HFFc6 (cell line): ENCODE measurements around the gene MAP4K5. TPM values are rescaled to one million over a fixed set of nuclear protein-coding genes. Genes with fewer than 3 reads are reported as not detected.

ENCODE experiments used
- DNase-seq: peaks from one replicate; pipeline ENCODE4 v3.0.0-alpha.2; 2018
- H3K27ac Mint-ChIP-seq: 2 replicates; pipeline ENCODE4 v1.8.0; 2020; ENCODE audit warnings: mild to moderate bottlenecking, mixed read lengths
- H3K27me3 Mint-ChIP-seq: 2 replicates; pipeline ENCODE4 v1.8.0; 2021; ENCODE audit warnings: mild to moderate bottlenecking, moderate library complexity, mixed read lengths; ENCODE audit not compliant: insufficient read depth
- H3K36me3 Mint-ChIP-seq: 2 replicates; pipeline ENCODE4 v1.8.0; 2021; ENCODE audit warnings: low read depth, mixed read lengths
- H3K4me1 Mint-ChIP-seq: 2 replicates; pipeline ENCODE4 v1.8.0; 2020; ENCODE audit warnings: low read depth, mixed read lengths
- H3K4me3 Mint-ChIP-seq: 2 replicates; pipeline ENCODE4 v1.8.0; 2020; ENCODE audit warnings: mild to moderate bottlenecking, moderate library complexity, mixed read lengths
- H3K9me3 Mint-ChIP-seq: 2 replicates; pipeline ENCODE4 v1.8.0; 2020; ENCODE audit warnings: mild to moderate bottlenecking, mixed read lengths
- total RNA-seq, 6 experiments: library from RNA; stranded (reverse); fragmentation: NEBNext Ultra II Directional; extraction: Animal tissue kit (Norgen Biotek cat#: 25700); gene quantifications; 2 replicates in 1 of 6; 3 replicates in 5 of 6; pipeline ENCODE4 v1.2.3, GENCODE V29; 2021
- TF ChIP-seq, protein P1 (sequence below): fragments of 200-600 bp; sonication (generic); IDR thresholded peaks from 2 replicates; pipeline ENCODE4 v1.5.0; 2021; ENCODE audit warnings: antibody characterized with exemption, mild to moderate bottlenecking

The MAP4K5 gene
- total RNA-seq, 6 experiments from 2014 or later = 61.4 to 74.5 (median 69.7) TPM

DNA sequence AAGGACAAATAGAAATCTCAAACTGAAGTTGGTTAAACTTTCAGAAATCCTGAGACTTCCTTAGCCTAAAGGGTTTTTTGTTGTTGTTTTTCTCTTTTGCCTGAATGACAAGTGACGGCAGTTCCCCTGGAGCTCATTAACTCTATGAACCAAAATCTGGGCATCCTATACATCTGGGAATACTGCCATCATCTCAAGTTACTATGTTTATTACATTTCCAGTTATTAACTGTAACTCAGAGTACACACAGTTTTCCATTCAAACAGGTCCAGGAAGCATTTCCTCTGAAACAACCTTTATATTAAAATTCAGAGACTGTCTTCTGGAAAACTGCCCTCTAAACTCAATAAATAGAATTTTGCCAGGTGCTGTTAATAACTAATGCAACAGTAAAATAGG, 80.1 kb downstream of the MAP4K5 start:
- Mint-ChIP-seq H3K27me3 (no peaks in the 10 kb centered on the region), H3K9me3 (no peaks in the 10 kb centered on the region), H3K27ac (peak overlapping the region; percentile 70), H3K4me1 (peaks cover 36% of the 10 kb centered on the region), H3K36me3 (peaks cover 26% of the 10 kb centered on the region), H3K4me3 (no peak overlapping the region)
- TF ChIP-seq, protein P1, sequence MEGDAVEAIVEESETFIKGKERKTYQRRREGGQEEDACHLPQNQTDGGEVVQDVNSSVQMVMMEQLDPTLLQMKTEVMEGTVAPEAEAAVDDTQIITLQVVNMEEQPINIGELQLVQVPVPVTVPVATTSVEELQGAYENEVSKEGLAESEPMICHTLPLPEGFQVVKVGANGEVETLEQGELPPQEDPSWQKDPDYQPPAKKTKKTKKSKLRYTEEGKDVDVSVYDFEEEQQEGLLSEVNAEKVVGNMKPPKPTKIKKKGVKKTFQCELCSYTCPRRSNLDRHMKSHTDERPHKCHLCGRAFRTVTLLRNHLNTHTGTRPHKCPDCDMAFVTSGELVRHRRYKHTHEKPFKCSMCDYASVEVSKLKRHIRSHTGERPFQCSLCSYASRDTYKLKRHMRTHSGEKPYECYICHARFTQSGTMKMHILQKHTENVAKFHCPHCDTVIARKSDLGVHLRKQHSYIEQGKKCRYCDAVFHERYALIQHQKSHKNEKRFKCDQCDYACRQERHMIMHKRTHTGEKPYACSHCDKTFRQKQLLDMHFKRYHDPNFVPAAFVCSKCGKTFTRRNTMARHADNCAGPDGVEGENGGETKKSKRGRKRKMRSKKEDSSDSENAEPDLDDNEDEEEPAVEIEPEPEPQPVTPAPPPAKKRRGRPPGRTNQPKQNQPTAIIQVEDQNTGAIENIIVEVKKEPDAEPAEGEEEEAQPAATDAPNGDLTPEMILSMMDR = no peak
- DNase-seq = no peak

DNA sequence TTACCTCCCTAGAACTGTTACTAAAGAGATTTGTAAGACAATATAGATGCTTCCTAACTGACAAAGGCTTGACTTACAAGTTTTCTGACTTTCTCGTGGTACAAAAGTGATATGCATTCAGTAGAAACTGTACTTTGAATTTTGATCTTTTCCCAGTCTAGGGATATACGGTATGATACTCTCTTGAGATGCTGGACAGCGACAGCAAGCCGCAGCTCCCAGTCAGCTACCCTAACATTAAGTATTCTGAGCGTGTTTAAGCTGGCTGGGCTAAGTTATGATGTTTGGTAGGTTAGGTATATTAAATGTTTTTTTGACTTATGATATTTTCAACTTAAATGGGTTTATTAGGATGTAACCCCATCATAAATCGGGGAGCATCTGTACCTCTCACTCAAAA, 80.5 kb downstream of the MAP4K5 start:
- H3K27ac Mint-ChIP-seq = no peak overlapping the region
- no peaks in the 10 kb centered on the region for H3K9me3 Mint-ChIP-seq
- H3K4me3 Mint-ChIP-seq = no peak overlapping the region
- H3K36me3 Mint-ChIP-seq = peaks cover 28% of the 10 kb centered on the region
- no peak for DNase-seq
- H3K27me3 Mint-ChIP-seq = no peaks in the 10 kb centered on the region
- peaks cover 38% of the 10 kb centered on the region for H3K4me1 Mint-ChIP-seq
- TF ChIP-seq, protein P1 = no peak

GRCh38 chr14:50447461-50447860, 84.9 kb downstream of the MAP4K5 start:
- peak overlapping the region; percentile 58 for H3K27ac Mint-ChIP-seq
- no peaks in the 10 kb centered on the region for H3K9me3 Mint-ChIP-seq
- H3K4me1 Mint-ChIP-seq = peaks cover 20% of the 10 kb centered on the region
- no peak overlapping the region for H3K4me3 Mint-ChIP-seq
- TF ChIP-seq, protein P1 = no peak
- no peaks in the 10 kb centered on the region for H3K27me3 Mint-ChIP-seq
- DNase-seq = peak; percentile 5
- peaks cover 14% of the 10 kb centered on the region for H3K36me3 Mint-ChIP-seq

DNA sequence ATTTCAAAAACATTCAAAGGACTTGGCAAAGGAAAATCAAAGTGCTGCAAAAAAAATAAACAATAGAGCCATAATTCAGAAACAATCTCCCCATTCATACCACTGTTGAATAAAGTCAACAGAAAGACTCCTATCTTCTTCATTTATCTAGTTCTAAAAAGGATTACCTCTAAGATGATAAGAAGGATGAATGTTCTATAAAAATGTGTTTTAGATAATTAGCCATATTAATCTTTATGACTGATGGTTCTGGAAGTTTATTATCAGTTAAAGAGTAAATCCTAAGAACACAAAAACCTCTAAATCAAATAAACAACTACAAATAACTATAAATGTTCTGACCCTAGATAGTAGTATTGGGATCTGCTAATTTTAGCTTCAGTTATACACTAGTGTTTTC, 97.8 kb downstream of the MAP4K5 start:
- H3K4me1 Mint-ChIP-seq = peaks cover 2% of the 10 kb centered on the region
- TF ChIP-seq, protein P1 = no peak
- no peaks in the 10 kb centered on the region for H3K27me3 Mint-ChIP-seq
- DNase-seq = no peak
- H3K27ac Mint-ChIP-seq = no peak overlapping the region
- peaks cover 49% of the 10 kb centered on the region for H3K36me3 Mint-ChIP-seq
- H3K9me3 Mint-ChIP-seq = no peaks in the 10 kb centered on the region
- H3K4me3 Mint-ChIP-seq = no peak overlapping the region

DNA sequence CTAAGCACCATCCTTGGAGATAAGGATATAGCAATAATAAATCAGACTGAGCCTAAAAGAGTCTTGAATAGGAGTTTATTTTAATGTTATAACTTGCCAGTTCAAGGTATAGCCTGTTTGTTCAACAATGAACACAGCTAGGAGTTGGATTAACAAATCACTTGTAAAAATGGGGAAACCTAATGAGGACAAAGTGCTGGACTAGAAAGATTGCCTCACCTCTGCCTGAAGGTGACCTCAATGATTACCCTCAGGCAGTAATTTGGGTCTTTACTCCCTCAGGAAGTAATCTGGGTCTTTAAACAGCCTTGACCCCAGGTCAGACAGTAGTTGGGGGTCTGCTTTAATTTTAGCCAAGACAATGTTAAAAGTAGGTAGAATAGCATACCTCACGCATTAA, 100.2 kb downstream of the MAP4K5 start:
- TF ChIP-seq, protein P1 = no peak

DNA sequence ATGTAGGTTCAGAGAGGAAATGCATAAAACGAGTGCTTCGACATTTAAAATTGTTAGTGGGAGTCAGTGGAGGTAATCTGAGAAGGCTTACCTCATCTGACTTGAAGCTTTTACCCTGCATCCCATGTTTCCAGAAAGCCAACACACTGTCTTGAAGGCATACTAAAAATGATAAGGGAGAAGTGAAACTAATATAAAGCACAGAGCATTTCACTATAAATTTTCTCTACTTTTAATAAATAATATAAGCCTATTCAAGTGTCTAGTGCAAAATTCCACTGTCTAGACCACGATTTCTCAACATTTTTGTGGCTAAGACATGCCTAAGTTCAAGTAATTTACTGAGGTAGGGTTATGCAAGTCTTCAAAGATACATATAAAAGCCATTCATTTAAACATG, 106.6 kb downstream of the MAP4K5 start:
- TF ChIP-seq, protein P1 = no peak
- Mint-ChIP-seq H3K9me3 (no peaks in the 10 kb centered on the region), H3K36me3 (peaks cover 19% of the 10 kb centered on the region), H3K4me3 (no peak overlapping the region), H3K27me3 (no peaks in the 10 kb centered on the region), H3K4me1 (peaks cover 8% of the 10 kb centered on the region), H3K27ac (no peak overlapping the region)
- DNase-seq = peak; percentile 9

More for the DNA sequence above, 100.2 kb downstream of the MAP4K5 start:
- H3K27ac Mint-ChIP-seq = no peak overlapping the region
- H3K4me1 Mint-ChIP-seq = peaks cover 8% of the 10 kb centered on the region
- no peak for DNase-seq
- H3K36me3 Mint-ChIP-seq = peaks cover 38% of the 10 kb centered on the region
- no peaks in the 10 kb centered on the region for H3K9me3 Mint-ChIP-seq
- H3K27me3 Mint-ChIP-seq = no peaks in the 10 kb centered on the region
- H3K4me3 Mint-ChIP-seq = no peak overlapping the region
